ENCODE measurements around the gene MAP7.

DNA sequence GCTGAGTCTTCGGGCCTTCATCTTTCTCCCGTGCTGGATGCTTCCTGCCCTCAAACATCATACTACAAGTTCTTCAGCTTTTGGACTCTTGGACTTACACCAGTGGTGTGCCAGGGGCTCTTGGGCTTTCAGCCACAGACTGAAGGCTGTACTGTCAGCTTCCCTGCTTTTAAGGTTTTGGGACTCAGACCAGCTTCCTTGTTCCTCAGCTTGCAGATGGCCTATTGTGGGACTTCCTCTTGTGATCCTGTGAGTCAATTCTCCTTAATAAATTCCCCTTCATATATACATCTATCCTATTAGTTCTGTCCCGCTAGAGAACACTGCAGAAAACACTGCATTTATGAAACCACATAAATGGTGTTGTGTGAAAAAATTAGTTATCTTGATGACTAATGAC, 246.7 kb downstream of the MAP7 start:
- TF ChIP-seq, protein P1, sequence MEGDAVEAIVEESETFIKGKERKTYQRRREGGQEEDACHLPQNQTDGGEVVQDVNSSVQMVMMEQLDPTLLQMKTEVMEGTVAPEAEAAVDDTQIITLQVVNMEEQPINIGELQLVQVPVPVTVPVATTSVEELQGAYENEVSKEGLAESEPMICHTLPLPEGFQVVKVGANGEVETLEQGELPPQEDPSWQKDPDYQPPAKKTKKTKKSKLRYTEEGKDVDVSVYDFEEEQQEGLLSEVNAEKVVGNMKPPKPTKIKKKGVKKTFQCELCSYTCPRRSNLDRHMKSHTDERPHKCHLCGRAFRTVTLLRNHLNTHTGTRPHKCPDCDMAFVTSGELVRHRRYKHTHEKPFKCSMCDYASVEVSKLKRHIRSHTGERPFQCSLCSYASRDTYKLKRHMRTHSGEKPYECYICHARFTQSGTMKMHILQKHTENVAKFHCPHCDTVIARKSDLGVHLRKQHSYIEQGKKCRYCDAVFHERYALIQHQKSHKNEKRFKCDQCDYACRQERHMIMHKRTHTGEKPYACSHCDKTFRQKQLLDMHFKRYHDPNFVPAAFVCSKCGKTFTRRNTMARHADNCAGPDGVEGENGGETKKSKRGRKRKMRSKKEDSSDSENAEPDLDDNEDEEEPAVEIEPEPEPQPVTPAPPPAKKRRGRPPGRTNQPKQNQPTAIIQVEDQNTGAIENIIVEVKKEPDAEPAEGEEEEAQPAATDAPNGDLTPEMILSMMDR (IDR thresholded peaks at IDR 0.05; ENCODE audit: low read length), result no peak
- TF ChIP-seq EZH2 (optimal IDR thresholded peaks at IDR 0.05; ENCODE audit: low read depth, low read length), result no peak

Data from MM.1S (cell line).